Transverse colon (tissue), 4 donors: Measurements from ENCODE around the gene DCAF17. TPM values are rescaled to one million over a fixed set of nuclear protein-coding genes. Genes with fewer than 3 reads are reported as not detected.
A peak's percentile ranks its signal among the peaks of the same experiment; 100 is the strongest.
"Not testable (repeated sequence)": the region's sequence is repeated elsewhere in the genome, so short reads cannot be mapped to it uniquely, and the experiment has no call there.

Source experiments
- DNase-seq: peaks from one replicate; pipeline ENCODE4 v3.0.0-alpha.2; 2019
- H3K27ac ChIP-seq, 4 donors: fragments of 200-600 bp; sonication (generic); 2 replicates each; pipeline ENCODE4 v1.5.1; 2016 to 2018; ENCODE audit warnings: inconsistent platforms in 4 of 4
- H3K27me3 ChIP-seq: fragments of 200-600 bp; sonication (generic); 2 replicates; pipeline ENCODE4 v1.5.1; 2017; ENCODE audit warnings: inconsistent platforms
- H3K36me3 ChIP-seq, 4 donors: fragments of 200-600 bp; sonication (generic); 2 replicates each; pipeline ENCODE4 v1.5.1; 2017 to 2019; ENCODE audit warnings: inconsistent platforms in 4 of 4
- H3K4me1 ChIP-seq, 4 donors: fragments of 200-600 bp; sonication (generic); 2 replicates each; pipeline ENCODE4 v1.5.1; 2017 to 2020; ENCODE audit warnings: inconsistent platforms in 4 of 4
- H3K4me3 ChIP-seq, 4 donors: fragments of 200-600 bp; sonication (generic); 1 replicate in 1 of 4; 2 replicates in 3 of 4; pipeline versions ENCODE4 v1.5.1 to v1.6.1; 2017 to 2019; ENCODE audit warnings: inconsistent platforms in 4 of 4
- H3K9me3 ChIP-seq, 2 donors: fragments of 200-600 bp; sonication (generic); 2 replicates each; pipeline ENCODE4 v1.5.1; 2017 to 2019; ENCODE audit warnings: inconsistent platforms in 2 of 2
- CTCF ChIP-seq, 5 experiments: fragments of 200-600 bp in 3 of 5; fragments of 450-650 bp in 2 of 5; sonication (generic) in 3 of 5; IDR thresholded peaks; 1 replicate in 2 of 5; 2 replicates in 3 of 5; pipeline ENCODE4 v1.5.1; 2016 to 2017; ENCODE audit warnings: antibody characterized with exemption in 5 of 5, inconsistent platforms in 3 of 5, mild to moderate bottlenecking in 2 of 5, moderate library complexity in 1 of 5
- EP300 ChIP-seq: sonication (generic); formaldehyde crosslinking; IDR thresholded peaks from one replicate; pipeline ENCODE4 v1.6.1; 2017; ENCODE audit warnings: antibody characterized with exemption, low read depth
- POLR2A ChIP-seq: fragments of 450-650 bp; IDR thresholded peaks from one replicate; pipeline ENCODE4 v1.6.1; 2016; ENCODE audit warnings: antibody characterized with exemption, mild to moderate bottlenecking, moderate library complexity
- POLR2AphosphoS5 ChIP-seq, 3 donors: sonication (generic); formaldehyde crosslinking; IDR thresholded peaks; one replicate each; pipeline ENCODE4 v1.6.1; 2016; ENCODE audit warnings: antibody characterized with exemption in 3 of 3
- WGBS, 2 donors: methylation state at CpG; one replicate each; pipeline ENCODE4 v1.1.5; 2018; ENCODE audit warnings: low coverage in 1 of 2; 5-methylcytosine and 5-hydroxymethylcytosine counted together
- in situ Hi-C, 4 donors: fragments of 200-750 bp; cut with MboI; loops; one replicate each; pipeline versions ENCODE4 v1.15.0 to v1.15.1; 2017; ENCODE audit warnings: low sequenced_read_pairs in 3 of 4, low pct_ligation_motif_present in 1 of 4, low pct_unique_long_range_greater_than_20kb in 1 of 4
- intact Hi-C: fragments of 100-400 bp; cut with DNase I; formaldehyde crosslinking; loops from one replicate; pipeline ENCODE4 v1.15.1; 2023; ENCODE audit warnings: low total_unique reads
- total RNA-seq, 4 donors: library from RNA; depleted of rRNA; stranded (reverse); fragments of >200 nt; gene quantifications; one replicate each; pipeline ENCODE4 v1.1.0, GENCODE V29; 2016

The DCAF17 gene
- total RNA-seq, 4 donors from 2014 or later: 6.2 to 24.7 (median 19.2) TPM

- H3K27ac ChIP-seq: no peak overlapping the region
Observed at GRCh38 chr2:171412571-171413175, 21.4 kb upstream of the DCAF17 start.

GRCh38 chr2:171414645-171415044, 19.4 kb upstream of the DCAF17 start:
- not testable (repeated sequence) for H3K27me3 ChIP-seq, H3K4me3 ChIP-seq, H3K36me3 ChIP-seq, DNase-seq, H3K9me3 ChIP-seq, H3K27ac ChIP-seq
- in situ Hi-C loops (loop anchor here (5.0 to 25.0 kb wide), 4 partner anchors 250 to 452 kb away; partner anchors contain the start of gene TLK1 (in 4 of the 4)), intact Hi-C loops (loop anchor here (10.0 kb wide), 1 partner anchor 140 kb away; no protein-coding TSS in a partner anchor)
- peaks cover 4 to 18% (median 6%) of the 10 kb centered on the region in 4 donors for H3K4me1 ChIP-seq
- 80 to 90% methylated on average over 4 of the region's 4 CpGs for WGBS, 2 donors

More at GRCh38 chr2:171412571-171413175, 21.4 kb upstream of the DCAF17 start:
- intact Hi-C loops (loop anchor here (10.0 kb wide), 1 partner anchor 138 kb away; no protein-coding TSS in a partner anchor), in situ Hi-C loops (loop anchor here (10.0 to 25.0 kb wide), 3 partner anchors 248 to 450 kb away; partner anchors contain the start of gene TLK1 (in 4 of the 4))
- no peaks in the 10 kb centered on the region for H3K27me3 ChIP-seq
- WGBS, 2 donors: 74 to 76% methylated on average over 2 of the region's 2 CpGs
- TF ChIP-seq POLR2A: no peak
- TF ChIP-seq POLR2AphosphoS5 (IDR thresholded peaks at IDR 0.05): no peak
- TF ChIP-seq CTCF (IDR thresholded peaks at IDR 0.05): no peak
- TF ChIP-seq EP300: no peak
- H3K4me1 ChIP-seq: peaks cover 4 to 18% (median 6%) of the 10 kb centered on the region in 4 donors
- H3K36me3 ChIP-seq: no peaks in the 10 kb centered on the region
- DNase-seq: no peak
- H3K9me3 ChIP-seq: no peaks in the 10 kb centered on the region
- H3K4me3 ChIP-seq: no peak overlapping the region

- intact Hi-C loops: loop anchor here (1.0 to 10.0 kb wide), 2 partner anchors 141 to 443 kb away; no protein-coding TSS in a partner anchor
- TF ChIP-seq CTCF (IDR thresholded peaks at IDR 0.05) (peak; percentile 76 to 87 (median 82)), EP300 (no peak), POLR2AphosphoS5 (IDR thresholded peaks at IDR 0.05) (peak in 2 of 3 donors; percentile 44 to 66), POLR2A (no peak)
- DNase-seq: peak; percentile 93
- 35 to 70% methylated on average over 3 to 7 of the region's 7 CpGs for WGBS, 2 donors
- H3K36me3 ChIP-seq: no peaks in the 10 kb centered on the region
- no peak overlapping the region for H3K4me3 ChIP-seq
- peak overlapping the region in 3 of 4 donors; percentile 20 to 57 (median 54) for H3K27ac ChIP-seq
- in situ Hi-C loops: loop anchor here (5.0 to 25.0 kb wide), 4 partner anchors 251 to 454 kb away; partner anchors contain the start of gene TLK1 (in 4 of the 4)
- H3K27me3 ChIP-seq: no peaks in the 10 kb centered on the region
- no peaks in the 10 kb centered on the region for H3K9me3 ChIP-seq
- H3K4me1 ChIP-seq: peaks cover 4 to 7% (median 5%) of the 10 kb centered on the region in 4 donors
Observed at GRCh38 chr2:171416009-171416926, 17.8 kb upstream of the DCAF17 start.

- DNase-seq: no peak
- intact Hi-C loops: loop anchor here (10.0 kb wide), 1 partner anchor 145 kb away; no protein-coding TSS in a partner anchor
- Histone ChIP-seq H3K27ac (no peak overlapping the region), H3K27me3 (no peaks in the 10 kb centered on the region), H3K9me3 (peaks cover 6% of the 10 kb centered on the region in 2 donors), H3K4me3 (no peak overlapping the region), H3K36me3 (no peaks in the 10 kb centered on the region), H3K4me1 (peaks cover 0 to 6% (median 4%) of the 10 kb centered on the region in 4 donors)
- no peak for TF ChIP-seq EP300
- no peak for TF ChIP-seq CTCF (IDR thresholded peaks at IDR 0.05)
- TF ChIP-seq POLR2A: no peak
- no peak for TF ChIP-seq POLR2AphosphoS5 (IDR thresholded peaks at IDR 0.05)
- in situ Hi-C loops: loop anchor here (5.0 to 25.0 kb wide), 4 partner anchors 255 to 457 kb away; partner anchors contain the start of gene TLK1 (in 4 of the 4)
- 37 to 68% methylated on average over 2 of the region's 2 CpGs for WGBS, 2 donors
Observed at GRCh38 chr2:171419333-171419732, 14.7 kb upstream of the DCAF17 start.
